DND-41 (cell line): ENCODE measurements around the gene MKNK1.

Source experiments
- CTCF ChIP-seq: IDR thresholded peaks from 2 replicates; pipeline ENCODE4 v1.5.1; 2012; ENCODE audit warnings: borderline replicate concordance, low read length, moderate library complexity, mild to moderate bottlenecking; ENCODE audit not compliant: poor library complexity, severe bottlenecking; ENCODE audit errors: extremely low read depth
- EZH2 ChIP-seq: IDR thresholded peaks from 3 replicates; pipeline ENCODE4 v1.6.1; 2012; ENCODE audit warnings: borderline replicate concordance, low read depth, mild to moderate bottlenecking, moderate library complexity, low read length, inconsistent platforms; ENCODE audit not compliant: severe bottlenecking

GRCh38 chr1:46595127-46595526, 8.9 kb downstream of the MKNK1 start:
- no peak for TF ChIP-seq CTCF
- TF ChIP-seq EZH2: no peak
